DOHH2 (cell line): Measurements from ENCODE around the gene KIF22.

Source experiments
- CTCF ChIP-seq: fragments of 200-600 bp; sonication (generic); IDR thresholded peaks from one replicate; pipeline ENCODE4 v1.5.1; 2014; ENCODE audit warnings: antibody characterized with exemption, mild to moderate bottlenecking, low read depth, low read length; ENCODE audit not compliant: poor library complexity, severe bottlenecking
- EZH2phosphoT487 ChIP-seq: fragments of 200-600 bp; sonication (generic); IDR thresholded peaks from 2 replicates; pipeline ENCODE4 v1.6.1; 2017; ENCODE audit warnings: borderline replicate concordance, mild to moderate bottlenecking, antibody characterized with exemption, low read length, moderate library complexity, mixed read lengths

GRCh38 chr16:29774730-29775129 lies 15.8 kb upstream of the KIF22 start:
- TF ChIP-seq CTCF = no peak
- no peak for TF ChIP-seq EZH2phosphoT487
